PFSK-1 (cell line): ENCODE results near the gene MOV10L1.

Experiments used
- FOXP2 ChIP-seq: optimal IDR thresholded peaks from 2 replicates; pipeline ENCODE3; 2011; ENCODE audit warnings: borderline replicate concordance, control low read depth, inconsistent platforms; ENCODE audit not compliant: insufficient read depth; ENCODE audit errors: extremely low read length, extremely low read depth
- POLR2AphosphoS5 ChIP-seq: IDR thresholded peaks from 2 replicates; pipeline ENCODE4 v1.6.1; 2012; ENCODE audit warnings: low read depth, mild to moderate bottlenecking, control low read depth, low read length, moderate library complexity
- SIN3A ChIP-seq: IDR thresholded peaks from 2 replicates; pipeline ENCODE4 v1.6.1; 2012; ENCODE audit warnings: mild to moderate bottlenecking, low read length, moderate library complexity, borderline replicate concordance; ENCODE audit not compliant: insufficient read depth
- TAF1 ChIP-seq: IDR thresholded peaks from 2 replicates; pipeline ENCODE4 v1.6.1; 2012; ENCODE audit warnings: low read length, control low read depth, borderline replicate concordance; ENCODE audit not compliant: insufficient read depth
- TF ChIP-seq, protein P1 (sequence below), 2 experiments: IDR thresholded peaks; 2 replicates each; pipeline versions ENCODE4 v1.6.1 to v1.8.0; 2011 to 2012; ENCODE audit warnings: low read depth in 2 of 2, low read length in 2 of 2, control low read depth in 1 of 2, inconsistent platforms in 1 of 2, mild to moderate bottlenecking in 1 of 2, moderate library complexity in 1 of 2; ENCODE audit not compliant: insufficient read depth in 1 of 2

Gene MOV10L1

DNA sequence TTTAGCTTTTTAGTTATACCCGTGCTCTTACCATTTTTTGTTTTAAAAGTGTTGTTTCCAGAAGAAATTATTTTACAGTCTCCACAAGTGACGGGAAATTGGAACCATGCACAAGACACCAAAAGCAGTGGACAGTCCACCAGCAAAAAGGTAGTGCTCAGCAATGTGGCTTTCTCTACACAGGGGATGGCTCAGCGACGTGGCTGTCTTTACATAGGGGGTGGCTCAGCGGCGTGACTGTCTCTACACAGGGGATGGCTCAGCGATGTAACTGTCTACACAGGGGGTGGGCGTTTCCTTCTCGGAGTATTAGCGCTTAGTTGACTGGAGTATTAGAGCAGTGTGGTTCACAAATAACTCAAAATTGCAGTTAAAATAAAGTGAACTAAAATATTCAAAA lies 44.7 kb downstream of the MOV10L1 start:
- TF ChIP-seq SIN3A (no peak), FOXP2 (no peak), POLR2AphosphoS5 (no peak), TAF1 (no peak)
- TF ChIP-seq, protein P1, sequence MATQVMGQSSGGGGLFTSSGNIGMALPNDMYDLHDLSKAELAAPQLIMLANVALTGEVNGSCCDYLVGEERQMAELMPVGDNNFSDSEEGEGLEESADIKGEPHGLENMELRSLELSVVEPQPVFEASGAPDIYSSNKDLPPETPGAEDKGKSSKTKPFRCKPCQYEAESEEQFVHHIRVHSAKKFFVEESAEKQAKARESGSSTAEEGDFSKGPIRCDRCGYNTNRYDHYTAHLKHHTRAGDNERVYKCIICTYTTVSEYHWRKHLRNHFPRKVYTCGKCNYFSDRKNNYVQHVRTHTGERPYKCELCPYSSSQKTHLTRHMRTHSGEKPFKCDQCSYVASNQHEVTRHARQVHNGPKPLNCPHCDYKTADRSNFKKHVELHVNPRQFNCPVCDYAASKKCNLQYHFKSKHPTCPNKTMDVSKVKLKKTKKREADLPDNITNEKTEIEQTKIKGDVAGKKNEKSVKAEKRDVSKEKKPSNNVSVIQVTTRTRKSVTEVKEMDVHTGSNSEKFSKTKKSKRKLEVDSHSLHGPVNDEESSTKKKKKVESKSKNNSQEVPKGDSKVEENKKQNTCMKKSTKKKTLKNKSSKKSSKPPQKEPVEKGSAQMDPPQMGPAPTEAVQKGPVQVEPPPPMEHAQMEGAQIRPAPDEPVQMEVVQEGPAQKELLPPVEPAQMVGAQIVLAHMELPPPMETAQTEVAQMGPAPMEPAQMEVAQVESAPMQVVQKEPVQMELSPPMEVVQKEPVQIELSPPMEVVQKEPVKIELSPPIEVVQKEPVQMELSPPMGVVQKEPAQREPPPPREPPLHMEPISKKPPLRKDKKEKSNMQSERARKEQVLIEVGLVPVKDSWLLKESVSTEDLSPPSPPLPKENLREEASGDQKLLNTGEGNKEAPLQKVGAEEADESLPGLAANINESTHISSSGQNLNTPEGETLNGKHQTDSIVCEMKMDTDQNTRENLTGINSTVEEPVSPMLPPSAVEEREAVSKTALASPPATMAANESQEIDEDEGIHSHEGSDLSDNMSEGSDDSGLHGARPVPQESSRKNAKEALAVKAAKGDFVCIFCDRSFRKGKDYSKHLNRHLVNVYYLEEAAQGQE (IDR thresholded peaks at IDR 0.05; ENCODE audit: insufficient read depth in 1 of 2, low read depth in 2 of 2, low read length in 2 of 2) = no peak

DNA sequence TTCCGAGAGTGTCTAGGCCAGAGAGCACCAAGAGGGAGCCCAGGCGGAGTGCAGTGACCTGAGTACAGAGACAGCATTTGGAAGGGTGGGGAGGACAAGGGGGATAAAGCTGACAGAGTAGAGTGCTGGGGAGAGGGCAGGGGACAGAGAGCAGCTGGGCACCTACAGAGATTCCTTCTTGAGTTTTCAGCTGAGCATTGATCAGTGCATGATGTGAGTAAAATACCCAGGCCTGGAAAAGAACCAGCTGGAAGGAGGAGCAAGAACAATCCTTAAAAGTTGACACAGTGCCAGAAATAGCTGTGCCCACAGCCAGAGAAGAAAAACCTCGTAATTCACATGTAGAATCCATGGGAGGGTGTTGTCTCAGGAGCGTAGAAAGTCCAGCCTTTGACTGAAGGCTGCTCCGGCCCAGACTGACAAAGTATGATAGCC lies 46.8 kb downstream of the MOV10L1 start:
- TF ChIP-seq, protein P1 (IDR thresholded peaks at IDR 0.05; ENCODE audit: insufficient read depth in 1 of 2, low read depth in 2 of 2, low read length in 2 of 2) = no peak
- TF ChIP-seq FOXP2 = no peak
- TF ChIP-seq SIN3A = no peak
- TF ChIP-seq TAF1 = no peak
- TF ChIP-seq POLR2AphosphoS5 = no peak

- no peak for TF ChIP-seq FOXP2
- TF ChIP-seq, protein P1 (IDR thresholded peaks at IDR 0.05; ENCODE audit: insufficient read depth in 1 of 2, low read depth in 2 of 2, low read length in 2 of 2) = no peak
- no peak for TF ChIP-seq POLR2AphosphoS5
- TF ChIP-seq TAF1 = no peak
- TF ChIP-seq SIN3A = no peak
Observed at GRCh38 chr22:50138041-50138440, 48.2 kb downstream of the MOV10L1 start.

DNA sequence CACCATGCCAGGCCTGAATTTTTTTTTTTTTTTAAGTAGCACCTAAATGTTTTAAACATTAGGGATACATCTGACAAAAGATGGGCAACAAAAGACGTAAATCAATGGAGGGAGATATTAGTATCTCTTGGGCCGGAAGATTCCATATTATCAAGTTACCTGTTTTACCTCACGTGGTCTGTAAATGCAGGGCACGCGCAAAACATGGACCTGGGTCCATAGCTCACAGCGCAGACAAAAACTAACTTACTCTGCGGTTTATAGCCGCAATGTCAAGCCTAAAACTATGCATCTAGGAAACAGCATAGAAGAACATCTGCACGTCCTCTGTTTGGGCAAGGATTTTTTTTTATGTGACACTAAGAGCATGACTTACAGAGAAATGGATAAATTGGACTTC lies 49.2 kb downstream of the MOV10L1 start:
- TF ChIP-seq POLR2AphosphoS5 = no peak
- no peak for TF ChIP-seq TAF1
- no peak for TF ChIP-seq FOXP2
- no peak for TF ChIP-seq SIN3A
- TF ChIP-seq, protein P1 (IDR thresholded peaks at IDR 0.05; ENCODE audit: insufficient read depth in 1 of 2, low read depth in 2 of 2, low read length in 2 of 2) = no peak

DNA sequence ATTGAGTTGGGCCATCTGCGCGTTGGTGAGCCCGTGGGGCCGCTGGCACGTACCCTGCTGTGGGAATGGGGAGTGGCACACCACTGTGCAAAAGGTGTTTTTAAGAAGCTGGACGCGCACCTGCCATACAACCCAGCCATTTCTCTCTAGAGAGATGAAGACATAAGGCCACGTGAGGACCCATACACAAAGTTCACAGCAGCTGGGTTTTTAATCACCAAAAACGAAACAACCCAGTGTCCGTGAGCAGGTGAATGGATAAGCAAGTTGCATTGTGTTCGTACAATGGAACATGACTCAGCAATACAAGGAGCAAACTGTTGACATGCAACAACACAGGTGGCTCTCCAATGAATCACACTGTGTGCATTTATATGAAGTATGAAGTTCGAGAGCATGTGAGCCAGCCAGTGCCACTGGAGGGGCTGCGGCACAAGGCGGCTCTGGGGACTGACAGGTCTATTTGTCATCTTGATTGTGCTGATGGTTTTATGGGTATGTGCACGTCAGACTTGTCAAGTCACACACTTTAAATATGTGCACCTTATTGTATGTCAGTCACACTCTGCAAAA lies 50.1 kb downstream of the MOV10L1 start:
- TF ChIP-seq POLR2AphosphoS5 = no peak
- TF ChIP-seq SIN3A = no peak
- TF ChIP-seq, protein P1 (IDR thresholded peaks at IDR 0.05; ENCODE audit: insufficient read depth in 1 of 2, low read depth in 2 of 2, low read length in 2 of 2) = no peak
